Activated naive CD4-positive, alpha-beta T cell treated with Interleukin-2 at 50 U/mL for 16 hours (primary cell): ENCODE measurements around the gene SERPINA3.
"Not testable (repeated sequence)": the region's sequence is repeated elsewhere in the genome, so short reads cannot be mapped to it uniquely, and the experiment has no call there.

Source experiments
- DNase-seq: peaks from one replicate; pipeline ENCODE4 v3.0.0-alpha.2; 2020

The SERPINA3 gene

GRCh38 chr14:94612174-94612573 is at the start of gene SERPINA3:
SERPINA3 (plus strand) TSS chr14:94612391; CDS start chr14:94614442, 2,051 bp downstream.
- no peak for DNase-seq

GRCh38 chr14:94562941-94563883 is 49.0 kb upstream of the SERPINA3 start:
- no peak for DNase-seq

DNA sequence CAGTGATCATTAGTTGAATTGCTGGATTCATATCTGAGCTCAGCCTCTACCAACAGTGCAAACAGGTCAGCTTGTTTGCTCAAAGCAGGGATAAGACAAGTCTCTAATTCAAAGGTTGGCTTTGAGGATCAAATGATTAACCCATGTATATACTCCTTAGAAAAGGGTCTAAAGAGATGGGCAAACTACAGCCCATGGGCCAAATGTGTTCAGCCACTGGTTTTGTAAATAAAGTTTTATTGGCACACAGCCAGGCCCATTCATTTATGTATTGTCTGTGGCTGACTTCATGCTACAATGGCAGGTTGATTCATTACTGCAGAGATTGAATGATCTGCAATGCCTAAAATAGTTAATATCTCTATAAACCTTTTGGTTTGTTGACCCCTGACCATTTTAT is 47.8 kb upstream of the SERPINA3 start:
- DNase-seq = no peak

DNA sequence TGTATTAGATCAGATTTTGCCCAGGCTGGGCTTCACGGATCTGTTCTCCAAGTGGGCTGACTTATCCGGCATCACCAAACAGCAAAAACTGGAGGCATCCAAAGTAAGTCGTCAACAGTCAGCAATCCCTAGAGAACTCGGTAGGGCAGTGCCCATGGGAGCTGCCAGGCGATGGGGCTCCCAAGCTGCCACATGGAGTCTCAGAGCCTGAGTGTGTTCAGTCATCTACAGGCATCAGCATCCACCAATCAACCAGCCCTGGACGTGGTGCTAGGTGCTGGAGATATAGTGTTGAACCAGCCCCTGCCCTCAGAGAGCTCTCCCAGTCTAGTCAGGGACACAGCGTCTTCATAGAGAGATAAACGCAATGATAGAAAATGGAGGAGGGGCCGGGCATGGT is 44.0 kb upstream of the SERPINA3 start:
- no peak for DNase-seq

DNA sequence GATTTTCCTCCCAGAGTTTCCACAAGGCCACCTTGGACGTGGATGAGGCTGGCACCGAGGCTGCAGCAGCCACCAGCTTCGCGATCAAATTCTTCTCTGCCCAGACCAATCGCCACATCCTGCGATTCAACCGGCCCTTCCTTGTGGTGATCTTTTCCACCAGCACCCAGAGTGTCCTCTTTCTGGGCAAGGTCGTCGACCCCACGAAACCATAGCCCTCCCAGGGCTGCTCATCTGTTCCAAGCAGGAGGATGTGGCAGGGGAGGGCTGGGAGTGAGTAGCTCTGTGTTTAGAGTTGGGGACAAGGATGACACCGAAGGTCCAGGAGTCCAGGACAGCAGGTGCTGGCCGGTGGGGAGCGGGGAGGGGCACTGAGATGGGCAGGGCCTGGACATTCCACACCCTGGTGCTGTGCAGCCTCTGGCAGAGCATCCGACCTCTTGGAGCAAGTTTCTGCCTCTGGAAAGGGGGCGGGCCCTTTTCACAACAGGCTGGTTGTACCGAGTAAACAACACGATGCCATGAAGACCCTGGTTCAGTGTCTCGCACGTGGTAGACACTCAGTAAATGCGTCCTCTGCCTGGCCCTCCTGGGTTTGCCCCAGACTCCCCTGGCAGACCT is 42.7 kb upstream of the SERPINA3 start:
- DNase-seq = no peak

DNA sequence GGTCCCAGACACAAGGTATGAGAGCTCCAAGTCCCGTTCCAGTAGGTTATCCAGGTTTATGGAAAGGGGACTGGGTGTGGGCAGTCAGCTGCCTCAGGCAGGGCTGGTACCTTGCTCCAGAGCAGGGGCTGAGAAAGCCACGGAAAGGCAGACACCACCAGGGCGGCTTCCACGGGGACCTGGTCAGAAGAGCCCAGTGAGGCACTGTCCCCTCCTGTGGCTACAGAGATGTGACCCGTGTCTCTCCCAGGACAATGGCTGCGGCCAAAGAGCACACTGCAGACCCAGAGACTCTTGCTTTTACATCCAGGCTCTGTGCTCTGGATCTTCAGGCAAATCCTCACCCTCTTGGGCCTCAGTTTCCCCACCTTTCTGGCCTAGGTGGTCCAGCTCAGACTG is 42.2 kb upstream of the SERPINA3 start:
- no peak for DNase-seq

GRCh38 chr14:94570440-94570839 is 41.8 kb upstream of the SERPINA3 start:
- no peak for DNase-seq

DNA sequence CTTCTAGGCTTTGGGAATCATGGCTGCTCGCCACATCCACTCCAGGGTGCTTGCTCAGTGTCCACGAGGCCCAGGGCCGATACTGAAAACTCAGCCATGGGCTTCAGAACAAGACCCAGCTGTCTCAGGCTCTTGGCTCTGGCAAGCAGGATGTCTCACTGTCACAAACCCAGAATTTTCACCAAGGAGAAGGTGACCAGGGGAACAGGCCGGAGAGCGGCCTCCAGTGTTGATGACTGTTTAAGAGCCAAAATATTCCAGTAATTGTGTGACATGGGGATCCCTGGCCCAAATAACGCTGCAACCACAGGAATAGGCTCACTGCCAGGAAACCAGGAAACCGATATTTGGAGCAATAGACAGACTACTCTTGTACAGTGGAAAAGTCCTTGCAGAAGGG is 40.8 kb upstream of the SERPINA3 start:
- DNase-seq = no peak

GRCh38 chr14:94571950-94572349 is 40.2 kb upstream of the SERPINA3 start:
- DNase-seq = no peak

GRCh38 chr14:94572637-94573303 is 39.4 kb upstream of the SERPINA3 start:
- no peak for DNase-seq

DNA sequence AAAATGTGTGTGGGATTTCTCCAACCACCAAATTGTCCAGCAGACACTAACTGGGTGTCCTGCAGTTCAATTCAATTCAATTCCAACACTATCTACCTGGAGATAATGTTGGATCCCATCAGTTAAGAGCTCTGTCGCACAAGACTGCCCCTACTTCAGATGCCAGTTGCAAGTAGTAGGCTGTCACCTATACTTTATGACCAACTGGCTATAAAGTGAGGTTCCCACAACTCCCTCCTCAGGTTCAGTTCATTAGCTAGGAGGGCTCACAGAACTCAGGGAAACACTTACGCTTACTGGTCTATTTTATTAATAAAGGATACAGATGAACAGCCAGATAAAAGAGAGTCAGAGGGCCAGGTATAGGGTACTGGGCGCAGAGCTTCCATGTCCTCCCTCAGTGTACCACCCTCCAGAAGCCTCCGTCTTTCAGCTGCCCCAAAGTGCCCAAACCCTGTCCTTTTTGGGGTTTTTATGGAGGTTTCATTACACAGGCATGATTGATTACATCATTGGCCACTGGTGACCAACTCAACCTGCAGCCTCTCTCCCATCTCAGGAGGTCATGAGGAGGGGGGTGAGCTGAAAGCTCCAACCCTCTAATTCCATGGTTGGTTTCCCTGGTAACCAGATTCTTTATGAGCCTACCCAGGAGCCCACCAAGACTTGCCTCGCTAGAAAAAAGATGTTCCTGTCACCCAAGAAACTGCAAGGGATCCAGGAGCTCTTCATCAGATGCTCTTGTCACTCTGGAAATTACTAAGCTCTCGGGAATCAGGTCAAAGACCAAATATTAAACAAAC is 38.5 kb upstream of the SERPINA3 start:
- DNase-seq = no peak

GRCh38 chr14:94574336-94574735 is 37.9 kb upstream of the SERPINA3 start:
- no peak for DNase-seq

GRCh38 chr14:94575730-94576585 is 36.2 kb upstream of the SERPINA3 start:
- DNase-seq = no peak

DNA sequence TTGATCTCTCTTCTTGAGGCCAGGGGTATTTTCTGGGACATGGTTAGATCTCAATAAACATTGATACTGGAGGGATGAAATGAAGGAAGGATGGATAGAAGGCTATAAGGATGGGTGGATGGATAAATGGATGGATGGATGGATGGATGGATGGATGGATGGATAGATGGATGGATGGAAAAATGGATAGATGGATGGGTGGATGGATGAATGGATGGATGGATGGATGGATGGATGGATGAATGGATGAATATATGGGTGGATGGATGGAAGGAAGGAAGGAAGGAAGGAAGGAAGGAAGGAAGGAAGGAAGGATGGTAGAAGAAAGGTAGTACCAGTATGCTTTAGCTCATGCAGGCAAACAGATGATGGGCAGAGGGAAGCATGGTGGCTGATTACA is 34.7 kb upstream of the SERPINA3 start:
- DNase-seq = not testable (repeated sequence)

DNA sequence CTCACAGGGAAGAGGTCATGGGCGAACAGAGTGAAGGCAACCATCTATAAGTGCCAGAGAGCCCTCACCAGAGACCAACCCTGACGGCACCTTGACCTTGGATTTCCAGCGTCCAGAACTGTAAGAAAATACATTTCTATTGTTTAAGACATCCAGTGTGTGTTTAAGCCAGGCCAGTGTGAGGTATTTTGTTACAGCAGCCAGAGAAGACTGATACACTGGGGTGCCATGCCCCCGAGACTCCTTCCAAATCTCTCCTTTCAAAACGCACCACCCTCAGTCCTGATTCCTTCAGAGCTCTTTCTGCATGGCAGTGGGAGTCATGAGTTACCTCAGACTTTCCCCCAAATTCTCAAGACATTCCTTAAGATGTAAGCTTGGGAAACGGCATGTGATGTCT is 33.5 kb upstream of the SERPINA3 start:
- no peak for DNase-seq

GRCh38 chr14:94581127-94581999 is 30.8 kb upstream of the SERPINA3 start, which contains the start of gene SERPINA5:
SERPINA5 (plus strand) TSS chr14:94581426; CDS start chr14:94587363, 5,937 bp downstream.
- no peak for DNase-seq

DNA sequence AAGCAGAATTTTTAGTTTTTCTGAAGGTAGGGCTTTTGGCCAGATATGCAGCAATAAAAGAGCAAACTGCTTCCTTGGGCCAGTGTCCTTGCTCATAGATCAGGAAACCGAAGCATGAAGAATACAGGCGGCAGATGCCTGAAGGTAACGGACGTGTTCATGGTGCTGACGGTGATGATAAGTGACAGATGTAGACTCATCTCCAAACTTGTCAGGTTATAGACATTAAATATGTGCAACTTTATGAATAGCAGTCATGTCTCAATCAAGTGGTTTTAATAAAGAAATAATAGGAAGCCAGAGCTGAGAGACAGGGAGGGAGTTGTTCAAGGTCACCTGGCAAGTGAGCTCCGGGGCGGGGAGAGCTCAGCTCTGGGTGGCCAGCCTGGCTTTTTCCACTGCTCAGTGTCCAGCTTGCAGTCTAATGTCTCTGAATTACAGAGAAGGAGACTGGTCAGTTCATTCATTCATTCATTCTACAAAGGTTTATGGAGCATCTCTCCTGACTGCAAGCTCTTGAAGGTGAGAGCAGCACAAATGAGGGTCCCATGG is 29.9 kb upstream of the SERPINA3 start:
- DNase-seq = no peak

GRCh38 chr14:94582851-94583250 is 29.3 kb upstream of the SERPINA3 start:
- no peak for DNase-seq

- DNase-seq = no peak
Measured at GRCh38 chr14:94583557-94583956, 28.6 kb upstream of the SERPINA3 start.

DNA sequence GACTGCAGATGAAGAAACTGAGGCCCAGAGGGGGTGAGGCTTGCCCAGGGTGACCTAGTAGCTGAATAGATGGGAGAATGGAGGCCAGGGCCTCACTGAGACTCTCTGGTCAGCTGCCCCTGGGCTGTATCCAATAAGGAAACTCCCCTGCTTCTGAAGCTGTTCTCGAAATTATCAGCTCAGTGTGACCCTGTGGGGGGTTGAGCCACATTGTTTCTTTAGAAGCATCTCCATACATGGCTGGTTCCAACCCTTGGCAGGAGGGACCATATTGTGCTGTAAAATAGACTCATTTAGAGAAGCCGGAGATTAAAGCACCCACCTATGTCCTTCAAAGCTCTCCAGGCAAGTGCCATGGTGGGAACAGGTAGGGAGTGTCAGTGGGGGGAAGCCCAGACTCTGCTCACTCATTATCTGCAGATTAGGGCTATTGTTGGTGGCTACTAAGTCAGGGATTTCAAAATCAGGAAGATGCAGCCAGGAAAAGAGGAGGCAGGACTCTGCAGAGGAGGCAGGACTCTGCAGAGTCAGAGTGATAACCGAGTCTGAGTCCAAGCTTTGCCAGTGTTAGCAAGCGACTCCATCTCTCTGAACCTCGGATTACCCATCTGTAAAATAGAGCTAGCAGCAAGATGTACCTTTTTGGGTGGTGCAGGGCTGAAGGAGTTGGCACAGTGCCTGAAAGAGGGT is 27.5 kb upstream of the SERPINA3 start:
- DNase-seq = no peak
